HCT116 (cell line): Measurements from ENCODE around the gene HHAT. TPM values are rescaled to one million over a fixed set of nuclear protein-coding genes. Genes with fewer than 3 reads are reported as not detected.

Experiments
- ATAC-seq: fragments of 200-7000 bp; cut with Tn5 transposase; 2 replicates; pipeline ENCODE4 v1.9.1; 2020; ENCODE audit warnings: mild to moderate bottlenecking, moderate library complexity
- BruUV-seq: library from RNA; stranded (reverse); fragments of 400-500 nt; replicated peaks from 2 replicates; lab custom pipeline; 2021; lab: Mats Ljungman, UMichigan
- CTCF ChIA-PET: fragments of 300-600 bp; sonication (Branson Sonifier 250); formaldehyde crosslinking; loops from one replicate; lab custom pipeline; 2021; ENCODE audit warnings: antibody characterized with exemption; lab: Charles Lee
- POLR2A ChIA-PET: fragments of 300-600, 350-600 bp; sonication (Branson Sonifier 250); formaldehyde crosslinking; loops from one replicate; lab custom pipeline; 2021; ENCODE audit warnings: antibody characterized with exemption; lab: Charles Lee
- RAD21 ChIA-PET, 2 experiments: fragments of 300-600 bp; sonication (Branson Sonifier 250); formaldehyde crosslinking; loops; one replicate each; lab custom pipeline; 2023; ENCODE audit warnings: low total read pairs in 2 of 2; ENCODE audit not compliant: uncharacterized antibody in 2 of 2, unreplicated experiment in 2 of 2, low non-redundant PET in 1 of 2; lab: Charles Lee
- DNase-seq: peaks from one replicate; pipeline ENCODE4 v3.0.0-alpha.2; 2010; ENCODE audit warnings: low read depth, low spot score
- H2AFZ ChIP-seq: fragments of 200-600 bp; shearing (Covaris generic), sonication (generic); 2 replicates; pipeline ENCODE4 v1.6.1; 2017; ENCODE audit warnings: low read depth, mixed run types, mixed read lengths, antibody characterized with exemption, low read length; ENCODE audit not compliant: poor library complexity, severe bottlenecking
- H3K27ac ChIP-seq: 2 replicates; pipeline ENCODE4 v1.5.1; 2012; ENCODE audit warnings: low read depth, low read length
- H3K27me3 ChIP-seq: fragments of 200-600 bp; sonication (generic); 2 replicates; pipeline ENCODE4 v1.6.1; 2016; ENCODE audit warnings: mixed run types, low read length, mixed read lengths; ENCODE audit not compliant: insufficient read depth
- H3K36me3 ChIP-seq, 2 experiments: fragments of 200-500 bp in 1 of 2; fragments of 200-600 bp in 1 of 2; sonication (Bioruptor generic) in 1 of 2; sonication (generic) in 1 of 2; 2 replicates each; pipeline versions ENCODE4 v1.5.1 to v1.6.1; 2014 to 2016; ENCODE audit warnings: low read length in 2 of 2, inconsistent platforms in 1 of 2, mixed read lengths in 1 of 2, mixed run types in 1 of 2; ENCODE audit not compliant: insufficient read depth in 2 of 2, control insufficient read depth in 1 of 2
- H3K4me1 ChIP-seq, 2 experiments: fragments of 200-600 bp in 1 of 2; sonication (generic) in 1 of 2; 2 replicates each; pipeline versions ENCODE4 v1.5.1 to v1.6.1; 2012 to 2017; ENCODE audit warnings: low read length in 2 of 2, inconsistent platforms in 1 of 2, mild to moderate bottlenecking in 1 of 2, mixed read lengths in 1 of 2, mixed run types in 1 of 2, moderate library complexity in 1 of 2; ENCODE audit not compliant: insufficient read depth in 2 of 2, control insufficient read depth in 1 of 2
- H3K4me2 ChIP-seq: fragments of 200-600 bp; sonication (generic); 2 replicates; pipeline ENCODE4 v1.6.1; 2017; ENCODE audit warnings: mixed run types, low read length, mixed read lengths
- H3K4me3 ChIP-seq, 2 experiments: fragments of 200-600 bp in 1 of 2; sonication (generic) in 1 of 2; replicated peaks in 1 of 2; 2 replicates each; pipeline ENCODE4 v1.5.1; 2011 to 2016; ENCODE audit warnings: low read length in 2 of 2, control low read depth in 1 of 2, low read depth in 1 of 2, mild to moderate bottlenecking in 1 of 2, mixed read lengths in 1 of 2, mixed run types in 1 of 2
- H3K79me2 ChIP-seq: fragments of 200-600 bp; sonication (generic); 2 replicates; pipeline ENCODE4 v1.6.1; 2017; ENCODE audit warnings: mild to moderate bottlenecking, mixed run types, low read length, moderate library complexity, mixed read lengths; ENCODE audit not compliant: insufficient read depth
- H3K9ac ChIP-seq: fragments of 200-600 bp; sonication (generic); 2 replicates; pipeline ENCODE4 v1.6.1; 2016; ENCODE audit warnings: low read length, mixed read lengths
- H3K9me2 ChIP-seq: fragments of 200-600 bp; sonication (generic), shearing (Covaris generic); 2 replicates; pipeline ENCODE4 v1.6.1; 2017; ENCODE audit warnings: mixed run types, mild to moderate bottlenecking, moderate library complexity; ENCODE audit not compliant: insufficient read depth
- H3K9me3 ChIP-seq, 2 experiments: fragments of 200-500 bp in 1 of 2; fragments of 200-600 bp in 1 of 2; sonication (Bioruptor generic) in 1 of 2; sonication (generic) in 1 of 2; 2 replicates each; pipeline ENCODE4 v1.6.1; 2014 to 2017; ENCODE audit warnings: low read length in 2 of 2, mixed read lengths in 2 of 2, inconsistent platforms in 1 of 2, low read depth in 1 of 2, mild to moderate bottlenecking in 1 of 2, mixed run types in 1 of 2, moderate library complexity in 1 of 2; ENCODE audit not compliant: control insufficient read depth in 1 of 2, insufficient read depth in 1 of 2
- H4K20me1 ChIP-seq: fragments of 200-600 bp; sonication (generic), shearing (Covaris generic); 2 replicates; pipeline ENCODE4 v1.6.1; 2017; ENCODE audit warnings: mixed run types, mild to moderate bottlenecking, moderate library complexity; ENCODE audit not compliant: insufficient read depth
- CBX3 ChIP-seq: IDR thresholded peaks from 2 replicates; pipeline ENCODE4 v1.6.1; 2012; ENCODE audit warnings: low read depth
- CTCF ChIP-seq, 3 experiments: fragments of 200-600 bp in 1 of 3; sonication (generic) in 1 of 3; IDR thresholded peaks in 2 of 3; conservative IDR thresholded peaks in 1 of 3; 2 replicates each; pipeline ENCODE4 v1.5.1; 2012 to 2017; ENCODE audit warnings: low read depth in 2 of 3, low read length in 2 of 3, antibody characterized with exemption in 1 of 3, borderline replicate concordance in 1 of 3, control low read depth in 1 of 3, mild to moderate bottlenecking in 1 of 3, mixed read lengths in 1 of 3, mixed run types in 1 of 3, moderate library complexity in 1 of 3; ENCODE audit not compliant: insufficient read depth in 1 of 3
- EGR1 ChIP-seq: IDR thresholded peaks from 2 replicates; pipeline ENCODE4 v1.6.1; 2012; ENCODE audit warnings: low read depth
- ELF1 ChIP-seq: IDR thresholded peaks from 2 replicates; pipeline ENCODE4 v1.6.1; 2012; ENCODE audit warnings: low read depth, borderline replicate concordance
- EZH2 ChIP-seq: fragments of 200-600 bp; sonication (generic); IDR thresholded peaks from 2 replicates; pipeline ENCODE4 v1.6.1; 2017; ENCODE audit warnings: antibody characterized with exemption, mixed run types
- EZH2phosphoT487 ChIP-seq: fragments of 200-600 bp; IDR thresholded peaks from 2 replicates; pipeline ENCODE4 v1.6.1; 2018; ENCODE audit warnings: antibody characterized with exemption, borderline replicate concordance
- FOSL1 ChIP-seq: IDR thresholded peaks from 2 replicates; pipeline ENCODE4 v1.6.1; 2012; ENCODE audit warnings: low read depth
- JUND ChIP-seq: IDR thresholded peaks from 2 replicates; pipeline ENCODE4 v1.6.1; 2012
- MAX ChIP-seq: IDR thresholded peaks from 2 replicates; pipeline ENCODE4 v1.6.1; 2012
- POLR2A ChIP-seq: IDR thresholded peaks from 2 replicates; pipeline ENCODE4 v1.7.0; 2011; ENCODE audit warnings: borderline replicate concordance; ENCODE audit not compliant: insufficient read depth, insufficient read length; ENCODE audit errors: extremely low read depth
- POLR2AphosphoS5 ChIP-seq: IDR thresholded peaks from 2 replicates; pipeline ENCODE4 v1.6.1; 2011; ENCODE audit warnings: mild to moderate bottlenecking, low read depth, low read length, moderate library complexity
- SIN3A ChIP-seq: IDR thresholded peaks from 2 replicates; pipeline ENCODE4 v1.6.1; 2012; ENCODE audit warnings: low read depth
- SP1 ChIP-seq: IDR thresholded peaks from 2 replicates; pipeline ENCODE4 v1.6.1; 2012; ENCODE audit warnings: low read depth
- SRF ChIP-seq: IDR thresholded peaks from 2 replicates; pipeline ENCODE4 v1.6.1; 2012; ENCODE audit warnings: low read depth
- YY1 ChIP-seq: IDR thresholded peaks from 2 replicates; pipeline ENCODE4 v1.6.1; 2011; ENCODE audit warnings: low read length, low read depth, moderate library complexity, mild to moderate bottlenecking; ENCODE audit not compliant: insufficient replicate concordance; ENCODE audit errors: extremely low read depth
- ZBTB33 ChIP-seq: IDR thresholded peaks from 2 replicates; pipeline ENCODE4 v1.6.1; 2011; ENCODE audit warnings: mild to moderate bottlenecking, low read length, moderate library complexity; ENCODE audit not compliant: insufficient replicate concordance; ENCODE audit errors: extremely low read depth
- ZFX ChIP-seq: fragments of 450-650 bp; IDR thresholded peaks from 2 replicates; pipeline ENCODE4 v1.6.1; 2017
- ZNF274 ChIP-seq: fragments of 200-500 bp; sonication (Bioruptor generic); IDR thresholded peaks from 2 replicates; pipeline ENCODE4 v1.6.1; 2014; ENCODE audit warnings: mild to moderate bottlenecking, low read depth, low read length, inconsistent platforms
- intact Hi-C: fragments of 100-400 bp; cut with micrococcal nuclease; formaldehyde crosslinking; loops from 2 replicates; pipeline ENCODE4 v1.10.0; 2022
- total RNA-seq: library from RNA; stranded (reverse); gene quantifications from one replicate; pipeline ENCODE4 v1.2.1, GENCODE V29; 2021; ENCODE audit not compliant: unreplicated experiment
- TF ChIP-seq, protein P1 (sequence below): IDR thresholded peaks from 2 replicates; pipeline ENCODE4 v1.6.1; 2012; ENCODE audit warnings: low read depth
- TF ChIP-seq, protein P2 (sequence below): IDR thresholded peaks from 2 replicates; pipeline ENCODE4 v1.6.1; 2012

HHAT gene
- total RNA-seq, 1 experiment from 2014 or later: 2.7 TPM

GRCh38 chr1:210669951-210670350 lies 341.2 kb downstream of the HHAT start:
- H3K36me3 ChIP-seq: no peaks in the 10 kb centered on the region
- BruUV-seq: no TSS peak
- intact Hi-C loops: no loop called here
- H4K20me1 ChIP-seq: no peaks in the 10 kb centered on the region
- no peak for DNase-seq
- H3K27me3 ChIP-seq: 0 out of 2 replicates have a peak, but pooled peaks cover 3% of the 10 kb centered on the region
- H3K4me3 ChIP-seq: no peak overlapping the region
- ChIA-PET POLR2A (no interaction called here), RAD21 (no interaction called here), CTCF (no interaction called here)
- H3K9me3 ChIP-seq: no peaks in the 10 kb centered on the region
- H3K4me2 ChIP-seq: no peak overlapping the region
- no peak overlapping the region for H3K9ac ChIP-seq
- no peak for ATAC-seq
- H2AFZ ChIP-seq: no peak overlapping the region
- no peak overlapping the region for H3K27ac ChIP-seq
- H3K79me2 ChIP-seq: no peaks in the 10 kb centered on the region
- TF ChIP-seq POLR2A: no peak
- TF ChIP-seq ZNF274: no peak
- no peak for TF ChIP-seq EZH2phosphoT487
- no peak for TF ChIP-seq SIN3A
- no peak for TF ChIP-seq ZFX
- TF ChIP-seq, protein P1, sequence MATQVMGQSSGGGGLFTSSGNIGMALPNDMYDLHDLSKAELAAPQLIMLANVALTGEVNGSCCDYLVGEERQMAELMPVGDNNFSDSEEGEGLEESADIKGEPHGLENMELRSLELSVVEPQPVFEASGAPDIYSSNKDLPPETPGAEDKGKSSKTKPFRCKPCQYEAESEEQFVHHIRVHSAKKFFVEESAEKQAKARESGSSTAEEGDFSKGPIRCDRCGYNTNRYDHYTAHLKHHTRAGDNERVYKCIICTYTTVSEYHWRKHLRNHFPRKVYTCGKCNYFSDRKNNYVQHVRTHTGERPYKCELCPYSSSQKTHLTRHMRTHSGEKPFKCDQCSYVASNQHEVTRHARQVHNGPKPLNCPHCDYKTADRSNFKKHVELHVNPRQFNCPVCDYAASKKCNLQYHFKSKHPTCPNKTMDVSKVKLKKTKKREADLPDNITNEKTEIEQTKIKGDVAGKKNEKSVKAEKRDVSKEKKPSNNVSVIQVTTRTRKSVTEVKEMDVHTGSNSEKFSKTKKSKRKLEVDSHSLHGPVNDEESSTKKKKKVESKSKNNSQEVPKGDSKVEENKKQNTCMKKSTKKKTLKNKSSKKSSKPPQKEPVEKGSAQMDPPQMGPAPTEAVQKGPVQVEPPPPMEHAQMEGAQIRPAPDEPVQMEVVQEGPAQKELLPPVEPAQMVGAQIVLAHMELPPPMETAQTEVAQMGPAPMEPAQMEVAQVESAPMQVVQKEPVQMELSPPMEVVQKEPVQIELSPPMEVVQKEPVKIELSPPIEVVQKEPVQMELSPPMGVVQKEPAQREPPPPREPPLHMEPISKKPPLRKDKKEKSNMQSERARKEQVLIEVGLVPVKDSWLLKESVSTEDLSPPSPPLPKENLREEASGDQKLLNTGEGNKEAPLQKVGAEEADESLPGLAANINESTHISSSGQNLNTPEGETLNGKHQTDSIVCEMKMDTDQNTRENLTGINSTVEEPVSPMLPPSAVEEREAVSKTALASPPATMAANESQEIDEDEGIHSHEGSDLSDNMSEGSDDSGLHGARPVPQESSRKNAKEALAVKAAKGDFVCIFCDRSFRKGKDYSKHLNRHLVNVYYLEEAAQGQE: no peak
- no peak for TF ChIP-seq ZBTB33
- no peak for TF ChIP-seq CTCF (IDR thresholded peaks at IDR 0.05 in 2 of 3, conservative IDR thresholded peaks at IDR 0.05 in 1 of 3; ENCODE audit: borderline replicate concordance in 1 of 3, insufficient read depth in 1 of 3, low read depth in 2 of 3, low read length in 2 of 3)
- TF ChIP-seq EGR1: no peak
- no peak for TF ChIP-seq POLR2AphosphoS5
- no peak for TF ChIP-seq YY1
- TF ChIP-seq ELF1: no peak
- TF ChIP-seq CBX3: no peak
- TF ChIP-seq SP1: no peak
- TF ChIP-seq FOSL1: no peak
- TF ChIP-seq EZH2: no peak
- TF ChIP-seq SRF: no peak
- TF ChIP-seq, protein P2, sequence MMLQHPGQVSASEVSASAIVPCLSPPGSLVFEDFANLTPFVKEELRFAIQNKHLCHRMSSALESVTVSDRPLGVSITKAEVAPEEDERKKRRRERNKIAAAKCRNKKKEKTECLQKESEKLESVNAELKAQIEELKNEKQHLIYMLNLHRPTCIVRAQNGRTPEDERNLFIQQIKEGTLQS: no peak
- no peak for TF ChIP-seq MAX
- TF ChIP-seq JUND: no peak
- H3K4me1 ChIP-seq: no peaks in the 10 kb centered on the region
- no peaks in the 10 kb centered on the region for H3K9me2 ChIP-seq
